ENCODE measurements around the gene COPB2.
"Not testable (repeated sequence)": the region's sequence is repeated elsewhere in the genome, so short reads cannot be mapped to it uniquely, and the experiment has no call there.

Gene COPB2

GRCh38 chr3:139389552-139390368 lies at the start of gene COPB2:
TSS of gene COPB2 (minus strand) at chr3:139389647. CDS start at chr3:139389550, 97 bp downstream.
- peak; percentile 99 for DNase-seq

GRCh38 chr3:139434764-139435307 lies 45.4 kb upstream of the COPB2 start:
- DNase-seq: peak; percentile 4

- peak; percentile 52 for DNase-seq
Measured at GRCh38 chr3:139434228-139434627, 44.8 kb upstream of the COPB2 start.

GRCh38 chr3:139433089-139433488 lies 43.6 kb upstream of the COPB2 start:
- no peak for DNase-seq

GRCh38 chr3:139430493-139430892 lies 41.0 kb upstream of the COPB2 start:
- DNase-seq: no peak

- DNase-seq: peak; percentile 88
Measured at GRCh38 chr3:139427283-139428060, 38.0 kb upstream of the COPB2 start.

GRCh38 chr3:139425745-139426400 lies 36.4 kb upstream of the COPB2 start:
- DNase-seq: no peak

- DNase-seq: no peak
Measured at GRCh38 chr3:139423232-139423631, 33.8 kb upstream of the COPB2 start.

- peak; percentile 11 for DNase-seq
Measured at GRCh38 chr3:139421460-139421859, 32.0 kb upstream of the COPB2 start.

- DNase-seq: no peak
Measured at GRCh38 chr3:139421040-139421439, 31.6 kb upstream of the COPB2 start.

GRCh38 chr3:139418144-139418543 lies 28.7 kb upstream of the COPB2 start:
- DNase-seq: no peak

GRCh38 chr3:139416275-139416674 lies 26.8 kb upstream of the COPB2 start:
- no peak for DNase-seq

- no peak for DNase-seq
Measured at GRCh38 chr3:139414608-139415224, 25.3 kb upstream of the COPB2 start.

- not testable (repeated sequence) for DNase-seq
Measured at GRCh38 chr3:139412891-139413290, 23.4 kb upstream of the COPB2 start.

GRCh38 chr3:139401155-139401554 lies 11.7 kb upstream of the COPB2 start:
- not testable (repeated sequence) for DNase-seq

GRCh38 chr3:139396707-139397106 lies 7.3 kb upstream of the COPB2 start:
- DNase-seq: no peak

GRCh38 chr3:139394116-139394515 lies 4.7 kb upstream of the COPB2 start:
- DNase-seq: peak; percentile 57

GRCh38 chr3:139388821-139389551 lies 461 bp downstream of the COPB2 start:
- no peak for DNase-seq

GRCh38 chr3:139388077-139388476 lies 1.4 kb downstream of the COPB2 start:
- DNase-seq: no peak

GRCh38 chr3:139382291-139382690 lies 7.2 kb downstream of the COPB2 start:
- DNase-seq: not testable (repeated sequence)

GRCh38 chr3:139380575-139380974 lies 8.9 kb downstream of the COPB2 start:
- DNase-seq: no peak
